Ovary (tissue), 3 donors: ENCODE results near the gene TTC28.

Source experiments
- EP300 ChIP-seq: sonication (generic); formaldehyde crosslinking; IDR thresholded peaks from one replicate; pipeline ENCODE4 v1.6.1; 2017; ENCODE audit warnings: antibody characterized with exemption
- POLR2A ChIP-seq: fragments of 450-650 bp; IDR thresholded peaks from one replicate; pipeline ENCODE4 v1.6.1; 2017; ENCODE audit warnings: antibody characterized with exemption, mild to moderate bottlenecking, moderate library complexity
- TF ChIP-seq, protein P1 (sequence below), 3 donors: fragments of 450-650 bp in 2 of 3; fragments of 200-600 bp in 1 of 3; IDR thresholded peaks; one replicate each; pipeline versions ENCODE4 v1.5.1 to v1.8.0; 2016 to 2022; ENCODE audit warnings: antibody characterized with exemption in 3 of 3, mild to moderate bottlenecking in 1 of 3
- donor health status: DM: no; HTN: no; CAD: no.

- TF ChIP-seq POLR2A (no peak), EP300 (no peak)
- TF ChIP-seq, protein P1, sequence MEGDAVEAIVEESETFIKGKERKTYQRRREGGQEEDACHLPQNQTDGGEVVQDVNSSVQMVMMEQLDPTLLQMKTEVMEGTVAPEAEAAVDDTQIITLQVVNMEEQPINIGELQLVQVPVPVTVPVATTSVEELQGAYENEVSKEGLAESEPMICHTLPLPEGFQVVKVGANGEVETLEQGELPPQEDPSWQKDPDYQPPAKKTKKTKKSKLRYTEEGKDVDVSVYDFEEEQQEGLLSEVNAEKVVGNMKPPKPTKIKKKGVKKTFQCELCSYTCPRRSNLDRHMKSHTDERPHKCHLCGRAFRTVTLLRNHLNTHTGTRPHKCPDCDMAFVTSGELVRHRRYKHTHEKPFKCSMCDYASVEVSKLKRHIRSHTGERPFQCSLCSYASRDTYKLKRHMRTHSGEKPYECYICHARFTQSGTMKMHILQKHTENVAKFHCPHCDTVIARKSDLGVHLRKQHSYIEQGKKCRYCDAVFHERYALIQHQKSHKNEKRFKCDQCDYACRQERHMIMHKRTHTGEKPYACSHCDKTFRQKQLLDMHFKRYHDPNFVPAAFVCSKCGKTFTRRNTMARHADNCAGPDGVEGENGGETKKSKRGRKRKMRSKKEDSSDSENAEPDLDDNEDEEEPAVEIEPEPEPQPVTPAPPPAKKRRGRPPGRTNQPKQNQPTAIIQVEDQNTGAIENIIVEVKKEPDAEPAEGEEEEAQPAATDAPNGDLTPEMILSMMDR (IDR thresholded peaks at IDR 0.05): no peak
Observed at GRCh38 chr22:28025866-28026575, 653.6 kb downstream of the TTC28 start.
